Measurements from ENCODE around the gene SLC25A43. TPM values are rescaled to one million over a fixed set of nuclear protein-coding genes. Genes with fewer than 3 reads are reported as not detected.
"Not testable (repeated sequence)": the region's sequence is repeated elsewhere in the genome, so short reads cannot be mapped to it uniquely, and the experiment has no call there.

Gene SLC25A43
- total and polyA plus RNA-seq, 12 donors: 0.63 to 5.9 (median 2.8) TPM

- DNase-seq: no peak
- Histone ChIP-seq H3K36me3 (no peaks in the 10 kb centered on the region), H3K9me3 (no peaks in the 10 kb centered on the region), H3K4me3 (no peak overlapping the region), H3K4me1 (no peaks in the 10 kb centered on the region), H3K27ac (no peak overlapping the region), H3K27me3 (no peaks in the 10 kb centered on the region)
- TF ChIP-seq CTCF (IDR thresholded peaks at IDR 0.05): no peak
- ATAC-seq: no peak
- intact Hi-C loops (cut with DNase I): no loop called here
Measured at GRCh38 chrX:119382606-119383005, 16.5 kb upstream of the SLC25A43 start.

GRCh38 chrX:119386685-119387084 lies 12.5 kb upstream of the SLC25A43 start:
- H3K27ac ChIP-seq; H3K36me3 ChIP-seq; H3K9me3 ChIP-seq; intact Hi-C loops (cut with DNase I); H3K4me1 ChIP-seq; H3K27me3 ChIP-seq; ATAC-seq; H3K4me3 ChIP-seq; DNase-seq: not testable (repeated sequence)
- 80 to 100% methylated on average over 1 to 2 of the region's 4 CpGs for WGBS, 2 donors

- DNase-seq; ATAC-seq; H3K36me3 ChIP-seq; H3K4me3 ChIP-seq; H3K27me3 ChIP-seq; H3K4me1 ChIP-seq; H3K27ac ChIP-seq; H3K9me3 ChIP-seq; intact Hi-C loops (cut with DNase I): not testable (repeated sequence)
- WGBS, 2 donors: 89 to 96% methylated on average over 7 to 16 of the region's 20 CpGs
Measured at GRCh38 chrX:119387426-119387825, 11.7 kb upstream of the SLC25A43 start.

- ATAC-seq (no peak), DNase-seq (no peak)
- H3K27ac ChIP-seq: no peak overlapping the region
- H3K27me3 ChIP-seq: no peaks in the 10 kb centered on the region
- intact Hi-C loops (cut with DNase I): no loop called here
- 73 to 82% methylated on average over 4 of the region's 4 CpGs for WGBS, 2 donors
- no peak overlapping the region for H3K4me3 ChIP-seq
- H3K36me3 ChIP-seq: no peaks in the 10 kb centered on the region
- no peaks in the 10 kb centered on the region for H3K9me3 ChIP-seq
- TF ChIP-seq CTCF (IDR thresholded peaks at IDR 0.05): no peak
- no peaks in the 10 kb centered on the region for H3K4me1 ChIP-seq
Measured at GRCh38 chrX:119389214-119389613, 9.9 kb upstream of the SLC25A43 start.

GRCh38 chrX:119389871-119390501 lies 9.2 kb upstream of the SLC25A43 start:
- Histone ChIP-seq H3K4me1 (no peaks in the 10 kb centered on the region), H3K27ac (no peak overlapping the region), H3K9me3 (no peaks in the 10 kb centered on the region), H3K27me3 (no peaks in the 10 kb centered on the region), H3K4me3 (no peak overlapping the region), H3K36me3 (no peaks in the 10 kb centered on the region)
- ATAC-seq: no peak
- intact Hi-C loops (cut with DNase I): no loop called here
- 45 to 59% methylated on average over 7 of the region's 7 CpGs for WGBS, 2 donors
- no peak for DNase-seq
- TF ChIP-seq CTCF (IDR thresholded peaks at IDR 0.05): no peak
